ENCODE data around the gene ADGRG3.

- TF ChIP-seq CTCF (conservative IDR thresholded peaks at IDR 0.05; ENCODE audit: low read length) (no peak), EZH2phosphoT487 (IDR thresholded peaks at IDR 0.05; ENCODE audit: borderline replicate concordance) (no peak)
These were observed 67.8 kb downstream of the ADGRG3 start, which contains the start of gene KATNB1 for GRCh38 chr16:57735755-57736418.

Measured in Loucy (cell line).